PFSK-1 (cell line): ENCODE results near the gene RRM2.

ENCODE experiments used
- FOXP2 ChIP-seq: optimal IDR thresholded peaks from 2 replicates; pipeline ENCODE3; 2011; ENCODE audit warnings: borderline replicate concordance, control low read depth, inconsistent platforms; ENCODE audit not compliant: insufficient read depth; ENCODE audit errors: extremely low read length, extremely low read depth
- POLR2AphosphoS5 ChIP-seq: IDR thresholded peaks from 2 replicates; pipeline ENCODE4 v1.6.1; 2012; ENCODE audit warnings: low read depth, mild to moderate bottlenecking, control low read depth, low read length, moderate library complexity
- REST ChIP-seq, 2 experiments: IDR thresholded peaks; 2 replicates each; pipeline versions ENCODE4 v1.6.1 to v1.8.0; 2011 to 2012; ENCODE audit warnings: low read depth in 2 of 2, low read length in 2 of 2, control low read depth in 1 of 2, inconsistent platforms in 1 of 2, mild to moderate bottlenecking in 1 of 2, moderate library complexity in 1 of 2; ENCODE audit not compliant: insufficient read depth in 1 of 2
- SIN3A ChIP-seq: IDR thresholded peaks from 2 replicates; pipeline ENCODE4 v1.6.1; 2012; ENCODE audit warnings: mild to moderate bottlenecking, low read length, moderate library complexity, borderline replicate concordance; ENCODE audit not compliant: insufficient read depth
- TAF1 ChIP-seq: IDR thresholded peaks from 2 replicates; pipeline ENCODE4 v1.6.1; 2012; ENCODE audit warnings: low read length, control low read depth, borderline replicate concordance; ENCODE audit not compliant: insufficient read depth

RRM2 gene

GRCh38 chr2:10165282-10165681 lies 42.7 kb downstream of the RRM2 start:
- TF ChIP-seq SIN3A (no peak), FOXP2 (no peak), TAF1 (no peak), REST (IDR thresholded peaks at IDR 0.05; ENCODE audit: insufficient read depth in 1 of 2, low read depth in 2 of 2, low read length in 2 of 2) (no peak), POLR2AphosphoS5 (no peak)

GRCh38 chr2:10165861-10166675 lies 43.5 kb downstream of the RRM2 start:
- TF ChIP-seq TAF1 (no peak), FOXP2 (no peak), REST (IDR thresholded peaks at IDR 0.05; ENCODE audit: insufficient read depth in 1 of 2, low read depth in 2 of 2, low read length in 2 of 2) (no peak), SIN3A (no peak), POLR2AphosphoS5 (no peak)

- TF ChIP-seq FOXP2 (no peak), REST (IDR thresholded peaks at IDR 0.05; ENCODE audit: insufficient read depth in 1 of 2, low read depth in 2 of 2, low read length in 2 of 2) (no peak), TAF1 (no peak)
Measured at GRCh38 chr2:10166676-10167292, 44.2 kb downstream of the RRM2 start.

GRCh38 chr2:10167316-10167715 lies 44.8 kb downstream of the RRM2 start:
- no peak for TF ChIP-seq REST (IDR thresholded peaks at IDR 0.05; ENCODE audit: insufficient read depth in 1 of 2, low read depth in 2 of 2, low read length in 2 of 2)
- no peak for TF ChIP-seq SIN3A
- TF ChIP-seq FOXP2: no peak
- TF ChIP-seq TAF1: no peak
- no peak for TF ChIP-seq POLR2AphosphoS5
